ENCODE measurements around the gene TSR3. TPM values are rescaled to one million over a fixed set of nuclear protein-coding genes. Genes with fewer than 3 reads are reported as not detected.
A peak's percentile ranks its signal among the peaks of the same experiment; 100 is the strongest.
"Not testable (repeated sequence)": the region's sequence is repeated elsewhere in the genome, so short reads cannot be mapped to it uniquely, and the experiment has no call there.

TSR3 gene
- total and polyA plus RNA-seq, 2 of the 13 experiments (the other 11 are each of a cell fraction or from before 2014, with no cell fraction given) = 24.2 to 51.0 TPM

DNA sequence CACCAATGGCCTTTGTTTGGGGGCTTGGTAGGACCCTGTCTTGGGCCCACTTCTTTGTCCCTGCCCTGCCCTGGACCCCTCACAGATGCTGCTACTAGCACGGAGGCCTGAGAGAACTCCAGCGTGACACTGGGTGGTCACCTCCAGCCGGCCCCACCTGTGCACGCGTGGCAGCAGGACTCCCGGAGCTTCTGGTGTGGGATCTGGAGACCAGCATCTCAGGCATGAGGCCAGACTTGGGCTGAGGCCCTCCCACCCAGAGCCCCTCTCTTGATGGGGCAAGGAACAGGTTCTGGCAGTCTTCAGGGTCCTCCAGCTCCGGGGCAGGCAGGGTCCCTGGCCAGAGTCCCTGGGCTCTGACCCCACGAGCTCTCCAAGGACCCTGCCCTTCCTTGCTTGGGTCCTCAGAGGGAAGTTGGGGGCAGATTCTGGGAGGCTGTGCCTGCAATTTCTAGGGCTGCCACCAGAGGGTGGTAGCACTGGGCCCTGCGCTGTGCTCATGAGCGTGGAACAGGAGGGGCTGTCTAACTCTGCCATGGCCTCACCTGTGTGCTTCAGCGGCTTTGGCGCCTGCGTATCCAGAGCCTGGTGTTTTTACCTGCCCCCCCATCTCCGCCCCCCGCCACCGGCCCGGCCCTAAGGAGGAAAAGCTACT lies 21.3 kb downstream of the TSR3 start (continued):
- TF ChIP-seq, protein P1, sequence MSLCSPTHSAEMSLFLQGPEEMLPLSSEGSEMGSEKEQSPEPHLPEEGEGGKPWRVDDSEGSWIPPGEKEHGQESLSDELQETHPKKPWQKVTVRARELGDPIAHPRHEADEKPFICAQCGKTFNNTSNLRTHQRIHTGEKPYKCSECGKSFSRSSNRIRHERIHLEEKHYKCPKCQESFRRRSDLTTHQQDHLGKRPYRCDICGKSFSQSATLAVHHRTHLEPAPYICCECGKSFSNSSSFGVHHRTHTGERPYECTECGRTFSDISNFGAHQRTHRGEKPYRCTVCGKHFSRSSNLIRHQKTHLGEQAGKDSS (CRISPR knock-in tag; IDR thresholded peaks at IDR 0.05; ENCODE audit: borderline replicate concordance, low read depth) = peak; percentile 60; the same call in 1 of the 2 replicates
- TF ChIP-seq ZBTB7A (CRISPR knock-in tag; IDR thresholded peaks at IDR 0.05) = peak; percentile 47; the same call in 1 of the 2 replicates
- TF ChIP-seq, protein P2, sequence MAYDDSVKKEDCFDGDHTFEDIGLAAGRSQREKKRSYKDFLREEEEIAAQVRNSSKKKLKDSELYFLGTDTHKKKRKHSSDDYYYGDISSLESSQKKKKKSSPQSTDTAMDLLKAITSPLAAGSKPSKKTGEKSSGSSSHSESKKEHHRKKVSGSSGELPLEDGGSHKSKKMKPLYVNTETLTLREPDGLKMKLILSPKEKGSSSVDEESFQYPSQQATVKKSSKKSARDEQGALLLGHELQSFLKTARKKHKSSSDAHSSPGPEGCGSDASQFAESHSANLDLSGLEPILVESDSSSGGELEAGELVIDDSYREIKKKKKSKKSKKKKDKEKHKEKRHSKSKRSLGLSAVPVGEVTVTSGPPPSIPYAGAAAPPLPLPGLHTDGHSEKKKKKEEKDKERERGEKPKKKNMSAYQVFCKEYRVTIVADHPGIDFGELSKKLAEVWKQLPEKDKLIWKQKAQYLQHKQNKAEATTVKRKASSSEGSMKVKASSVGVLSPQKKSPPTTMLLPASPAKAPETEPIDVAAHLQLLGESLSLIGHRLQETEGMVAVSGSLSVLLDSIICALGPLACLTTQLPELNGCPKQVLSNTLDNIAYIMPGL (CRISPR knock-in tag; IDR thresholded peaks at IDR 0.05; ENCODE audit: borderline replicate concordance in 1 of 2, low read depth in 1 of 2) = peak in 1 of 2 experiments; percentile 20; a peak in 1 of 4 replicates
- peak; percentile 45; the same call in 1 of the 2 replicates for TF ChIP-seq MAZ (IDR thresholded peaks at IDR 0.05; ENCODE audit: borderline replicate concordance, low read depth, low read length)
- no peak for TF ChIP-seq MAZ (CRISPR knock-in tag; IDR thresholded peaks at IDR 0.05; ENCODE audit: low read depth)
- peak; percentile 50; the same call in 1 of the 2 replicates for TF ChIP-seq ZNF335 (CRISPR knock-in tag; IDR thresholded peaks at IDR 0.05)
- TF ChIP-seq STAG1 (CRISPR knock-in tag; IDR thresholded peaks at IDR 0.05) = peak; percentile 61

DNA sequence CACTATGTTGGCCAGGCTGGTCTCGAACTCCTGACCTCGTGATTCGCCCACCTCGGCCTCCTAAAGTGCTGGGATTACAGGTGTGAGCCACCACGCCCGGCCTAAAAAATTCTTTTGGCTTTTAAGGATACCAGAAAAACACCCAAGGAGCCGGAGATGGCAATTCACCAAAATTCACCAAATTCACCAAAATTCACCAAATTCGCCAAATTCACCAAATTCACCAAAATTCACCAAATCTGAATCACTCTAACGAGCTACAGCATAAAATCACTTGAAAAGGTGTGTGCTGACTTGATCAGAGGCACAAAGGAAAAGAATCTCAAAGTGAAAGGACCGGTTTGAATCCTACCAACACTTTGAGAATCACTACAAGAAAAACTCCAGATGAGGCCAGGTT lies 22.7 kb downstream of the TSR3 start:
- FAIRE-seq; ATAC-seq; H3K79me2 ChIP-seq (ENCODE audit: insufficient read depth, low read length); BruUV-seq (replicated peaks); H3K4me3 ChIP-seq (replicated peaks in 1 of 3; ENCODE audit: insufficient read depth in 1 of 3, low read depth in 2 of 3, low read length in 3 of 3); H3K9ac ChIP-seq (ENCODE audit: insufficient read depth, low read depth, low read length); CTCF ChIA-PET (ENCODE audit: low intra/inter-chr PET ratio, low total read pairs); in situ Hi-C loops (cut with HindIII; ENCODE audit: extremely low pct_ligation_motif_present, low pct_unique_long_range_greater_than_20kb); H2AFZ ChIP-seq (ENCODE audit: low read length); H3K4me2 ChIP-seq (ENCODE audit: low read depth, low read length); intact Hi-C loops (cut with micrococcal nuclease; ENCODE audit: unreplicated experiment); H3K36me3 ChIP-seq (replicated peaks in 1 of 2; ENCODE audit: control insufficient read depth in 1 of 2, insufficient read depth in 2 of 2, low read length in 2 of 2); DNase-seq (ENCODE audit: low spot score); H3K27ac ChIP-seq (ENCODE audit: extremely low read length, insufficient read depth, low read length); H3K9me3 ChIP-seq (ENCODE audit: low read length); POLR2A ChIA-PET; H4K20me1 ChIP-seq (ENCODE audit: insufficient read depth, low read length): not testable (repeated sequence)
- 79% methylated on average over 10 of the region's 10 CpGs for WGBS (ENCODE audit: low lambda C conversion rate)
- H3K27me3 ChIP-seq (ENCODE audit: control insufficient read depth in 1 of 2, insufficient read depth in 2 of 2, low read length in 2 of 2) = peaks cover 5 to 15% of the 10 kb centered on the region in 2 experiments; a peak in 4 of 5 replicates
- peaks cover 25% of the 10 kb centered on the region for H3K4me1 ChIP-seq (ENCODE audit: insufficient read depth, low read length)
